Esophagus muscularis mucosa (tissue), 4 donors: Measurements from ENCODE around the gene KRTAP10-7. TPM values are rescaled to one million over a fixed set of nuclear protein-coding genes. Genes with fewer than 3 reads are reported as not detected.
A peak's percentile ranks its signal among the peaks of the same experiment; 100 is the strongest.

ENCODE experiments used
- DNase-seq: peaks from one replicate; pipeline ENCODE4 v3.0.0-alpha.2; 2017; ENCODE audit errors: extremely low spot score
- H3K27ac ChIP-seq, 4 donors: fragments of 200-600 bp; sonication (generic); replicated peaks in 1 of 4; 1 replicate in 3 of 4; 2 replicates in 1 of 4; pipeline ENCODE4 v1.5.1; 2016 to 2019; ENCODE audit warnings: mild to moderate bottlenecking in 1 of 4
- H3K27me3 ChIP-seq, 4 donors: fragments of 200-600 bp; sonication (generic); one replicate each; pipeline versions ENCODE4 v1.5.1 to v1.6.0; 2016 to 2019
- H3K36me3 ChIP-seq, 4 donors: fragments of 200-600 bp; sonication (generic); one replicate each; pipeline ENCODE4 v1.5.1; 2016 to 2019
- H3K4me1 ChIP-seq, 4 donors: fragments of 200-600 bp; sonication (generic); one replicate each; pipeline ENCODE4 v1.5.1; 2016 to 2019
- H3K4me3 ChIP-seq, 4 donors: fragments of 200-600 bp; sonication (generic); 1 replicate in 2 of 4; 2 replicates in 2 of 4; pipeline ENCODE4 v1.5.1; 2016 to 2019; ENCODE audit warnings: mild to moderate bottlenecking in 4 of 4, moderate library complexity in 1 of 4
- H3K9me3 ChIP-seq, 4 donors: fragments of 200-600 bp; sonication (generic); 1 replicate in 3 of 4; 2 replicates in 1 of 4; pipeline ENCODE4 v1.5.1; 2016 to 2019
- EP300 ChIP-seq: sonication (generic); formaldehyde crosslinking; IDR thresholded peaks from one replicate; pipeline ENCODE4 v1.6.1; 2017; ENCODE audit warnings: antibody characterized with exemption
- POLR2A ChIP-seq: fragments of 450-650 bp; IDR thresholded peaks from one replicate; pipeline ENCODE4 v1.6.1; 2017; ENCODE audit warnings: antibody characterized with exemption, moderate library complexity, mild to moderate bottlenecking, low read depth
- POLR2AphosphoS5 ChIP-seq, 2 donors: sonication (generic); formaldehyde crosslinking; IDR thresholded peaks; one replicate each; pipeline ENCODE4 v1.6.1; 2017; ENCODE audit warnings: antibody characterized with exemption in 2 of 2
- whole genome bisulfite sequencing: methylation state at CpG from one replicate; pipeline ENCODE4 v1.1.5; 2018; 5-methylcytosine and 5-hydroxymethylcytosine counted together
- intact Hi-C: fragments of 100-400 bp; cut with DNase I; formaldehyde crosslinking; loops from one replicate; pipeline ENCODE4 v1.15.1; 2023
- total RNA-seq, 4 donors: library from RNA; depleted of rRNA; stranded (reverse); fragments of >200 nt; gene quantifications; one replicate each; pipeline versions ENCODE4 v1.1.0 to v1.2.1, GENCODE V29; 2016
- TF ChIP-seq, protein P1 (sequence below), 3 experiments: fragments of 200-600 bp in 2 of 3; fragments of 450-650 bp in 1 of 3; sonication (generic) in 2 of 3; IDR thresholded peaks; one replicate each; pipeline ENCODE4 v1.5.1; 2017 to 2019; ENCODE audit warnings: antibody characterized with exemption in 3 of 3, mild to moderate bottlenecking in 2 of 3, moderate library complexity in 1 of 3

The KRTAP10-7 gene
- total RNA-seq, 4 donors from 2014 or later, result not detected

GRCh38 chr21:44558695-44559094 is 41.7 kb upstream of the KRTAP10-7 start, which contains the start of gene KRTAP10-3:
Gene KRTAP10-3 (minus strand): TSS chr21:44558795. CDS start chr21:44558715, 80 bp downstream.
- peak; percentile 55 for DNase-seq
- peaks cover 0 to 34% (median 0%) of the 10 kb centered on the region in 4 donors for H3K27me3 ChIP-seq
- no peaks in the 10 kb centered on the region for H3K36me3 ChIP-seq
- H3K4me3 ChIP-seq, result no peak within 1 kb of the TSS
- TF ChIP-seq EP300 (no peak), POLR2A (no peak), POLR2AphosphoS5 (IDR thresholded peaks at IDR 0.05) (no peak)
- TF ChIP-seq, protein P1, sequence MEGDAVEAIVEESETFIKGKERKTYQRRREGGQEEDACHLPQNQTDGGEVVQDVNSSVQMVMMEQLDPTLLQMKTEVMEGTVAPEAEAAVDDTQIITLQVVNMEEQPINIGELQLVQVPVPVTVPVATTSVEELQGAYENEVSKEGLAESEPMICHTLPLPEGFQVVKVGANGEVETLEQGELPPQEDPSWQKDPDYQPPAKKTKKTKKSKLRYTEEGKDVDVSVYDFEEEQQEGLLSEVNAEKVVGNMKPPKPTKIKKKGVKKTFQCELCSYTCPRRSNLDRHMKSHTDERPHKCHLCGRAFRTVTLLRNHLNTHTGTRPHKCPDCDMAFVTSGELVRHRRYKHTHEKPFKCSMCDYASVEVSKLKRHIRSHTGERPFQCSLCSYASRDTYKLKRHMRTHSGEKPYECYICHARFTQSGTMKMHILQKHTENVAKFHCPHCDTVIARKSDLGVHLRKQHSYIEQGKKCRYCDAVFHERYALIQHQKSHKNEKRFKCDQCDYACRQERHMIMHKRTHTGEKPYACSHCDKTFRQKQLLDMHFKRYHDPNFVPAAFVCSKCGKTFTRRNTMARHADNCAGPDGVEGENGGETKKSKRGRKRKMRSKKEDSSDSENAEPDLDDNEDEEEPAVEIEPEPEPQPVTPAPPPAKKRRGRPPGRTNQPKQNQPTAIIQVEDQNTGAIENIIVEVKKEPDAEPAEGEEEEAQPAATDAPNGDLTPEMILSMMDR (IDR thresholded peaks at IDR 0.05), result no peak
- H3K4me1 ChIP-seq, result no peaks in the 10 kb centered on the region
- no peak within 1 kb of the TSS for H3K27ac ChIP-seq
- intact Hi-C loops, result no loop called here
- peaks cover 0 to 18% (median 4%) of the 10 kb centered on the region in 4 donors for H3K9me3 ChIP-seq
- 71% methylated on average over 5 of the region's 5 CpGs for WGBS

GRCh38 chr21:44564099-44564498 is 36.3 kb upstream of the KRTAP10-7 start:
- Histone ChIP-seq H3K27me3 (peaks cover 0 to 12% (median 0%) of the 10 kb centered on the region in 4 donors), H3K36me3 (no peaks in the 10 kb centered on the region), H3K9me3 (peaks cover 0 to 12% (median 4%) of the 10 kb centered on the region in 4 donors), H3K4me3 (no peak overlapping the region), H3K4me1 (no peaks in the 10 kb centered on the region), H3K27ac (no peak overlapping the region)
- intact Hi-C loops, result no loop called here
- DNase-seq, result no peak
- 91% methylated on average over 1 of the region's 1 CpG for WGBS
- TF ChIP-seq POLR2AphosphoS5 (IDR thresholded peaks at IDR 0.05) (no peak), POLR2A (no peak), EP300 (no peak)
- TF ChIP-seq, protein P1 (IDR thresholded peaks at IDR 0.05), result no peak

DNA sequence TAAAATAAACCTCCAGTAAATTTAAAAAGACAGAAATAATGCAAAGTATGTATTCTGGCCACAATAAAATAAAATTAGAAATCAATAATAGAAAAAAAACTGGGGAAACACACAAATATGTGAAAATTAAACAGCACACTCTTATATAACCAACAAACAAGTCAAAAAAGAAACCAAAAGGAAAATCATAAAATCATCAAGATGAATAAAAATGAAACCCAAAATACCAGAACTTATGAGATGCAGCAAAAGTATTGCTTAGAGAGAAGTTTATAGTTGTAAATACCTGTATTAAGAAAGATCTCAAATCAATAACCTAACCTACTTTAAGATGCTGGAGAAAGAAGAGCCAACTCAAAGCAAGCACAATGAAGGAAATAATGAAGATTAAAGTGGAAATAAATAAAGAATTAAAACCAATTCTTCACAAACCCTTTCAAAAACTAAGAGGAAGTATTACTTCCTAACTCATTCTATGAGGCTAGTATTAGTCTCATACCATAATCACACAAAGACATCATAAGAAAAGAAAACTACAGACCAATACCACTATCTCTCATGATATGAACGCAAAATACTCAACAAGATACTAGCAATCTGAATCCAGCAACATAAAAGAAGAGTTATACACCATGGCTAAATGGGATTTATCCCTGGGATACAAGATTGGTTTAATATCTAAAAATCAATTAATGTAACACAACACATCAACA is 35.4 kb upstream of the KRTAP10-7 start:
- H3K27ac ChIP-seq, result no peak overlapping the region
- peaks cover 0 to 6% (median 2%) of the 10 kb centered on the region in 4 donors for H3K9me3 ChIP-seq
- no peak for DNase-seq
- H3K36me3 ChIP-seq, result no peaks in the 10 kb centered on the region
- H3K4me1 ChIP-seq, result no peaks in the 10 kb centered on the region
- intact Hi-C loops, result no loop called here
- no peak overlapping the region for H3K4me3 ChIP-seq
- no peak for TF ChIP-seq EP300
- TF ChIP-seq, protein P1 (IDR thresholded peaks at IDR 0.05), result no peak
- TF ChIP-seq POLR2AphosphoS5 (IDR thresholded peaks at IDR 0.05), result no peak
- no peak for TF ChIP-seq POLR2A
- peaks cover 0 to 21% (median 0%) of the 10 kb centered on the region in 4 donors for H3K27me3 ChIP-seq
- 84% methylated on average over 1 of the region's 1 CpG for WGBS

DNA sequence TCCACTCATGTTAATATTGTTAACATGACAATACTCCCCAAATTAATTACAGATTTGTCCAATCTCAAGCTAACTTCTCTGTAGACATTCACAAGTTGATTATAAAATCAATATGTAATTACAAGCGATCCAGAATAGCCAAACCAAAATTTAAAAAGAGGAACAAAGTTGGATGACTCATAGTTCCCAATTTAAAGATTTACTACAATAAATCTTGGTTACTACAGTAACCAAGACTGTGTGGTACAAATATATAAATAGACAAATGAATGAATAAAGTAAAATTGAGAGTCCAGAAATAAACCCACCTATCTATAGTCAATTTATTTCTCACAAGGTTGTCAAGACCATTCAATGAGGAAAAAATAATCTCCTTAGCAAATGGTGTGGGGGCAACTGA is 34.0 kb upstream of the KRTAP10-7 start:
- no peaks in the 10 kb centered on the region for H3K4me1 ChIP-seq
- peaks cover 0 to 10% (median 5%) of the 10 kb centered on the region in 4 donors for H3K9me3 ChIP-seq
- intact Hi-C loops, result no loop called here
- DNase-seq, result no peak
- H3K27me3 ChIP-seq, result peaks cover 0 to 26% (median 0%) of the 10 kb centered on the region in 4 donors
- no peak overlapping the region for H3K4me3 ChIP-seq
- no peak overlapping the region for H3K27ac ChIP-seq
- 58% methylated on average over 1 of the region's 1 CpG for WGBS
- no peaks in the 10 kb centered on the region for H3K36me3 ChIP-seq
- TF ChIP-seq POLR2A (no peak), POLR2AphosphoS5 (IDR thresholded peaks at IDR 0.05) (no peak)
- TF ChIP-seq, protein P1 (IDR thresholded peaks at IDR 0.05), result no peak
